T-helper 2 cell treated with Interferon-gamma antibody and Interleukin-4, amounts not matched to agents 100 ng/mL and 5 ng/mL, for 36 hours (primary cell): ENCODE data around the gene CDH9. TPM values are rescaled to one million over a fixed set of nuclear protein-coding genes. Genes with fewer than 3 reads are reported as not detected.

Experiments
- intact Hi-C: fragments of 100-400 bp; cut with micrococcal nuclease; formaldehyde crosslinking; loops from one replicate; pipeline ENCODE4 v1.15.1; 2023
- total RNA-seq: library from RNA; stranded (reverse); gene quantifications from 2 replicates; pipeline ENCODE4 v1.2.3, GENCODE V29; 2022

CDH9 gene, protein sequence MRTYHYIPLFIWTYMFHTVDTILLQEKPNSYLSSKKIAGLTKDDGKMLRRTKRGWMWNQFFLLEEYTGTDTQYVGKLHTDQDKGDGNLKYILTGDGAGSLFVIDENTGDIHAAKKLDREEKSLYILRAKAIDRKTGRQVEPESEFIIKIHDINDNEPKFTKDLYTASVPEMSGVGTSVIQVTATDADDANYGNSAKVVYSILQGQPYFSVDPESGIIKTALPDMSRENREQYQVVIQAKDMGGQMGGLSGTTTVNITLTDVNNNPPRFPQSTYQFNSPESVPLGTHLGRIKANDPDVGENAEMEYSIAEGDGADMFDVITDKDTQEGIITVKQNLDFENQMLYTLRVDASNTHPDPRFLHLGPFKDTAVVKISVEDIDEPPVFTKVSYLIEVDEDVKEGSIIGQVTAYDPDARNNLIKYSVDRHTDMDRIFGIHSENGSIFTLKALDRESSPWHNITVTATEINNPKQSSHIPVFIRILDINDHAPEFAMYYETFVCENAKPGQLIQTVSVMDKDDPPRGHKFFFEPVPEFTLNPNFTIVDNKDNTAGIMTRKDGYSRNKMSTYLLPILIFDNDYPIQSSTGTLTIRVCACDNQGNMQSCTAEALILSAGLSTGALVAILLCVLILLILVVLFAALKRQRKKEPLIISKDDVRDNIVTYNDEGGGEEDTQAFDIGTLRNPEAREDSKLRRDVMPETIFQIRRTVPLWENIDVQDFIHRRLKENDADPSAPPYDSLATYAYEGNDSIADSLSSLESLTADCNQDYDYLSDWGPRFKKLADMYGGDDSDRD
- not detected in 2 replicates for total RNA-seq

DNA sequence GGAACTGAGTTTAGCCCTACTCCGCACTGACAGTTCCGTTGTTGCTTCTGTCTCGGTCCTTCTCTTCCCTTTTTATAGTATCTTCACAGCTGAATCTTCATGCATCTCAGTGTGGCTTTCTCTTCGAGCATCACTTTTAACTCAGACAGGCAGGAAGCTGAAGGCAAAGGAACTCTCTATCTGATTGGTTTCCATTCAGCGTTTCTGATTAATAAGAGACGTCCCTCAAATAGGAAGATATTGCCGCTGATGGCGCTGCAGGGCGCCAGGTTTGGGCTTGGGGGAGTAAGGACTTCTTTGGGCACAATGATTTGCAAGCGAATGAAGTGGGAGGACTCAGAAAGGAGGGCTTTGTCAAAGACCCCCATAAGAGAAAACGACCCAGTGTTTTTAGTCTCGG lies at the start of gene CDH9:
CDH9 (minus strand) TSS at position 111 of the 400 bp plus-strand sequence. CDS start 50,253 bp downstream, outside the sequence.
- intact Hi-C loops: no loop called here

DNA sequence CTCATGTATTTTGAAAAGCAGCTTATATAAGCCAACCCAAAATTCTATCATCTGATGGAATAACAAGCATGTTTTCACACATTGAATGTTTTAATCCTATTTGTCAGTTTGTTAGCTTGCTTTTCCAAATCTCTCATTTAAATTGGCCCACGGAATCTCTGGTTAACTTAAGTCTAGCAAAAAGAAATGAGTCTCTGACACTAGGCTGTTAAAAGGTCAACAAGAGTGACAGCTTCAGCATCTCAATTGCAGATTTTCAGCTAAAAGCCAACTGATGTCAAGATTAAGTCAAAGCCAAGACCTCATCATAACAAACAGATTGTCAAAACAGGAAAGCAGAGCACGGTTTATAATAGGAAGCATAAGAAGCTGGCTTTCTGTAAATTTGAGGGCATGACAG lies 49.4 kb upstream of the CDH9 start:
- intact Hi-C loops: no loop called here

DNA sequence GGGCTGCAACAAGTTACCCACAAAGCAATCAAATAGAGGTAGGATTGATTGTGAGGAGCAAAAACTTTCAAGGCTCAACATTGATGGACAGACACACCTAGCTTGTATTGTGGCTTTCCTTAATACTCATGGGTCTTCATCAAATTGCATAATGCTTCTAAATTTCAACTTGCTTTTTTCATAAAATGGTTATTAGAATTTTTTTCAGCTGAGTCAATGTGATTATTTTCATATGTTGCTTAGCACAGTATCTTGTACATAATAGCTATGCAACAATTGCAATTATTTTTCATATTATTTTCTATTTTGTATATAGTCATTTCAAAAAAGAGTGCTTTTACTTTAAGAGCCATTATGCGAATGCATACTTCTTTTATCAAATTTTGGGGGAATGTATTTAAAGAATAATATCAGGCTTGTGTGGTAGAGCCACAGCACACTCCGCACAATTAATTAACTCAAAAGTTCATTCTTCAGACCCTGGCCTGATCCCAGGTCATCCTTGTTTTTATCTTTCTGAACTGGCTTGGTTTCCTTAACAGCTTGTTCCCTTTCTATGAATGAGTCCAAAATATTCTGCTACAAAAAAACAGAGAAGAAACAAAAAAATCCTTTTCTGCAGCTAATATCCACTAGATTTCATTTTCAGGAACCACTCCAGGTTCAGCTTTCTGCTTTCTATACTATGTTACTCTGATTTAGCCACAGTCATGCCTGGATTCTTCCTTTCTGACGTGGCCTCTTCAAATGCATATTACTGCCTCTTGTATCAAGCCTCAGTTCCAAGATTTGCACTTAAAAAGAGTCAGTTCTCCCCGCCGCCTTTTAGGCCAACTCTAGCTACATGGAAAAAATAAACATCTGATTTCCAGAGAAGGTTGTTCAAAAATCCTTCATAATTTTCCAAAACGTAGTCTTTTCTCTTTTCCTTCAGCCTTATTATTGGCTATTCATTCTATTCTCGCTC lies 45.3 kb upstream of the CDH9 start:
- intact Hi-C loops: no loop called here

DNA sequence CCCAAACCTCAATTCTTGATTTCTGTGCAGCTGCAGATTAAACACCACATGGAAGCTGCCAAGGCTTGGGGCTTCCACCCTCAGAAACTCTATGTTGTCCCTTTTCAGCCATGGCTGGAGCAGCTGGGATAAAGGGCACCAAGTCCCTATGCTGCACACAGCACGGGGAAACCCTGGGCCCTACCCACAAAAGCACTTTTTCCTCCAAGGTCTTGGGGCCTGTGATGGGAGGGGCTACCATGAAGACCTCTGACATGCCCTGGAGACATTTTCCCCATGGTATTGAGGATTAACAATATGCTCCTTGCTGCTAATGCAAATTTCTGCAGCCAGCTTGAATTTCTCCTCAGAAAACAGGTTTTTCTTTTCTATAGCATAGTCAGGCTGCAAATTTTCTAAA lies 41.8 kb upstream of the CDH9 start:
- intact Hi-C loops: no loop called here

DNA sequence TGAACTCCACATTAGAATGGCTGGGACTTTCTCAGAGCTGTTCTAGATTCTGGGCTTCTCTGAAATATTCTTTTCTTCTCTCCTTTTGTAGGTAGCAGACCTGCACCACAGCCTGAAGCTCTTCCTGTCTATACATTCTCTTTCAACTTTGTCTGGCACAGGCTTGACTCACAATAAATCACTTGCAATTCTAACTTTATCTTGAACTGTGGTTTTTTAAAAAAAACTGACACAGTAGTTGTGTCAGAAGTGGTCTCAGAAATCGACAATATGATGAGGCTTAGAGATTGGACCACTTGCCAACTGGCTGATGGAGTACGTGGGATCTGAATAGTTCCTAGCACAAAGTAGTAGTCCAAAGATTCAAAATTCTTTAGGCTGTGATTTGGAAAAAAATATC lies 24.1 kb upstream of the CDH9 start:
- intact Hi-C loops: no loop called here

DNA sequence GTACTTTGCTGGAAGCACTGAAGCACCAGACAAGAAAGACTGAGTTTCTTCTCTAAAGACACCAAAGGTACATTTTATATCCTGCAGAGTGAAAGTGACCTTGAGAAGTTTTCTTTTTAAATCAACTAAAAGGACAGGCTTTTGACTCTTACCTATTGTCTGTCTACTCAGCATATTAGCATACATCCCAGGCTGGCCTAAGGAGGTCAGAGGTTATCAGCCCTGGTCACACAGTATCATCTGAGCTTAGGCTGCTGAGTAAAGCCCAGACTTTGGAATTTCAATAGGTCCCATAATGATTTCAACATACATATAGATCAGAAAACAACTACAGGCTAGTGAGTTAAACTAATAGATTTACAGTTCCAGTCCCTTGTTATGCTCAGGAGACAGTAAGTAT lies 10.1 kb upstream of the CDH9 start:
- intact Hi-C loops: no loop called here

DNA sequence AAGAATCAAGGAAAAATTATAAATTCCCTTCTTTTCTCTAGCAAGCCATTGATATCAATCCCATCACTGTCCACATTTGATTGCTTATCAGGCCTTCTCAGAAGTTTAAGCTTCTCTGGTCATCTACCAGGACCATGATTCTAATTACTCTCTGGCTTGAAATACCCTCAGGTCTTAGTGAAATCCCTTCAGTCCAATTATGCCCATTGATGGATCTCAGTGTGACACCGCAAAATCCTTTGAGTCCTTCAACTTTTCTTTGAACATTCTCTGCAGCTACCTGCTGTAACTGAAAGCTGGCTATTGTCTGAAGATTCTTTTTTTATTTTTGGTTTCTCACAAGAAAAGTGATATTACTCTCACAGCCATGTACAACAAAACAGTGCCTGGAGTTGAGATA lies 3.0 kb upstream of the CDH9 start:
- intact Hi-C loops: no loop called here

DNA sequence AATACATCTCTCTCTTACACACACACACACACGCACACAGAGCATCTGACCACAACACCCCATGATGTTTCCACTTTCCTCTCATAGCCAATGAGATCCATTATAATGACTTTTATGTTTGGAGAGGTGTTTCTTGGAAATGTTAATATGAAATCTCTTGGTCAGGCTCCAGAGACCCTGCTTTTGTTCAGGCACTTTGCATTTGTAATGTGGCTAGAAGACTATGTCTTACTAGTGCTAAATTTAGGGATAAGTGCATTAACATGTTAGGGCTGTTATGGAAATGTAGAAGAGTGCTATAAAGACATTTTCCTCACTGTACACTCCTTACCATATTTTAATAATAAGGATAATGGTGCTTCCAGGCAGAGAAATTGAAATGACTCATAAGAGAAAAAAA lies 3.8 kb downstream of the CDH9 start:
- intact Hi-C loops: no loop called here

DNA sequence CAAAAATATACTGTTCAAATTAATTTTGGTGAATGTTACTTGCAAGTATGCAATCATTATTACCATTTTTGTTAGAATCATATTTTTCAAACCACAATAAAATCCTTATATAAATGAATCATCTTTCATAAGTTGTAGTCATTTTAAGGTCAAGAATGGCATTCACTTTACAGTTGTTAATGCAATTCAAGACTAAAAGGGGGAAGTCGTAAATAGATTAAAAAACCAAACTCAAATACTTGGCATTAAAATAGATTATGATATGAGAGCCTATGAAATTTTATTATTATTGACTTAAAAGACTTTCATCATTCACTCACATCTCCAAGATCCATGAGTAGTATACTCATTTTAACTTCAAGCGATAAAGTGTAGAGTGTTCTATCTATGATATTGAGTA lies 11.6 kb downstream of the CDH9 start:
- intact Hi-C loops: no loop called here

DNA sequence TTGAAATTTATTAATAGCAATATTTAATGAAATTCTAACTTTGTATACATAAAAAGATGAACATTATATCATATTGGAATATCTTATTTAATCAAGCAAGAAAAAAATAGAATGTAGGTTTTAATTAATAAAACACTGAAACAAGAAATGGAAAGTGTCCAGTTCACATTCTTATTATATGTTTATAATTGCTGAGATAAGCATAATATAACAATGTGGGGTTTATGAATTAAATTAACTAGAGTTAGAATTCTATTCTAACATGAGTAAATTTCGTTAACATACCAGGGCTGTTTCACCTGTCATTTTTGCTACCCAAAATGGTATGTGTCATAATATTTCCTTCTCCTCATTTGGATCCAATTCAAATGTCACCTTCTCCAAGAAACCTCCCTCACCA lies 12.3 kb downstream of the CDH9 start:
- intact Hi-C loops: no loop called here

DNA sequence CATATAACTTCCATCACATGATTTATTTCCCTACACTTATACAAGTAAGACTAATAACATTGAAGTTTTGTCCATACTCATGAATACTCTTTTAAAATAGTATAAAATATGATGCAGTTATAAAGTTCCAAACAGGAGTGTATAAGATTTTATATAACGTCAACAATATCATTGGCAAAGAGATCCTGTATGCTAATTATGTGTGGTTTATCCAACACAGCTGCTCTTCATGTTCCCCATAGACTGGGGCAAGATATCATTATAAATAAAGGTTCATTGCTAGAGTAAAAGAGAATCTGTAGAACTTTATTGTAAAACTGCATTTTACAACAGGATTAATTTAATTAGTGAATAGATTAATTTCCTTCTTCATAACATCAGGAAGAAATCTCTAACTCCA lies 16.9 kb downstream of the CDH9 start:
- intact Hi-C loops: no loop called here

DNA sequence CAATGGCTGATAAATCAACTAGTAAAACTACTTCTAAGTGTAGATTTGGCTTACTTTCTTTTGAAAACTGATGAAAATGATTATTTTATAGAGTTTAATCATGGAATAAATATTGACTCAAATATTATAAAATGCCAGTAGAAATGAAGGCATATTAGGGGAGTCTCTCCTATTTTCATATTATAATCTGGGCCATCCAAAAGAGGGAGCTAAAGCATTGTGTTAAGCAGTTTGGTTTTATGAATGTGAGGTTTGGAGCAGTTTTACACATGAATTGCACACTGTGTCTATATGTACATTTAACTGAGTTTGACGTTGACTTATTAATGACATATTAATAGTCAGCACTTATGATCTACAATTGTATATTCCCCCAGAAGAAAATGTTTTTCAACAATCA lies 17.4 kb downstream of the CDH9 start:
- intact Hi-C loops: no loop called here

DNA sequence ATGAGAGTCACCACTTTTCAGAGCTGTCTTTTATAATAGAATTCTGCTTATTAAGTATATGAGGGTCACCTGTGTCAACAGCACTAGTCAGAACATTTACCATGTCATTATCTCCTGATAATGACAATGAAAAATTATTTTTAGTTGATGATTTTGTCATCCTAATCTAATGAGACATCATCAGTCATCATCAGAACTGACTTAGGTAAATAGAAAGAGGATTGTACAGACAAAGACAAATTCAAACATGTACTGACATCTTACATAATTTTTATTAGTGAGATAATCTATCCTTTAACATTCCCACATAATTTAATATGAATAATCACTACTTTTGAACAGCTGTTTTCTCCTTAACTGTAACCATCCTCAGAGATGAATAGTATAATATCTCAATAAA lies 22.6 kb downstream of the CDH9 start:
- intact Hi-C loops: no loop called here

DNA sequence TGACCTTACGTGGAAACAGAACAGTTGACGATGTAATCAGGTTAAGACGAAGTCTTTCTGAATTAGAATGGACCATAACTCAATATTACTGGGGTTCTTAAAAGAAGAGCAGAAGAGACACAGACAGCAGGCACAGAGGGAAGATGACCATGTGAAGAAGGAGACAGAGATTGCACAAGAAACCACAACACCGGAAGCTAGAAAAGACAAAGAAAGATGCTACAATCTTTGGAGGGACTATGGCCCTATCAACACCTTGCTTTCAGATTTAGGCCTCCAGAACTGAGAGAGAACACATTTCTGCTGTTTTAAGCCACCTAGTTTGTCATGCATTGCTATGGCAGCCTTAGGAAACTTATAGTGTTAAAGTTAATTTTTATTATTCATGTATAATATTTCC lies 27.1 kb downstream of the CDH9 start:
- intact Hi-C loops: no loop called here

DNA sequence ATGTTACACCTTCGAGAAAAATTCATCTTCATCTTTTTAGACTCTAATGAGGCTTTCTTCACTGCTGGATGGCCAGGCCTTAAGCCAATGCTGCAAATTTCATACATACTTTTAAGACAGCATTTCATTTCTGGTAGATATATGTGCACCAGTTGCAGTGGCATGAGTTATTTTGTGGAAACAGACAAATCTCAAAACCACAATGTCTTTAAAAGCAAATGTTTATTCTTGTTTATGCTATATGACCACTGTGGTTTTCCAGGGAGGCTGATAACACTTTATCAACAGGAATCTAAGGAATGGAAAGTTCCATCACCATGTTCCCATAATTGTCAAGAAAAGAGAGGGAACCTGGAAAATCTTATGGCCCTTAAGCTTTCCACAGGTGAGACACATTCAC lies 27.7 kb downstream of the CDH9 start:
- intact Hi-C loops: no loop called here

DNA sequence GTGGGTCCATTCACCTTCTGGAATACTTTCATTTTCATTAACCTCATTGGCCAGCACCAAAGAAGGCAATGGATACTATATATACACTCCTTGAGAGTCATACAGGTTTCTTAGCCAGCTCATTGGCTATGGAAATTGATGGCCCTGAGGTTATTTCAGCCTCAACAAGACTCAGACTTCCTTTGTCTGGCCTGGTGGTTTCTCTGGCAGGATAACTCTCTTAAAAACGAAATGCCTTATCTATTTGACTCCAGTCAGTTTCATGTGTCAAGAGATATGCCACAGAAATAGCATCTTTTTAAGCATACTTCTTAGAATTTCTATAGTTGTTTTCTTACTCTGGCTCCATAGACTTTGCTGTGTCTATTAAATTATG lies 28.9 kb downstream of the CDH9 start:
- intact Hi-C loops: no loop called here

DNA sequence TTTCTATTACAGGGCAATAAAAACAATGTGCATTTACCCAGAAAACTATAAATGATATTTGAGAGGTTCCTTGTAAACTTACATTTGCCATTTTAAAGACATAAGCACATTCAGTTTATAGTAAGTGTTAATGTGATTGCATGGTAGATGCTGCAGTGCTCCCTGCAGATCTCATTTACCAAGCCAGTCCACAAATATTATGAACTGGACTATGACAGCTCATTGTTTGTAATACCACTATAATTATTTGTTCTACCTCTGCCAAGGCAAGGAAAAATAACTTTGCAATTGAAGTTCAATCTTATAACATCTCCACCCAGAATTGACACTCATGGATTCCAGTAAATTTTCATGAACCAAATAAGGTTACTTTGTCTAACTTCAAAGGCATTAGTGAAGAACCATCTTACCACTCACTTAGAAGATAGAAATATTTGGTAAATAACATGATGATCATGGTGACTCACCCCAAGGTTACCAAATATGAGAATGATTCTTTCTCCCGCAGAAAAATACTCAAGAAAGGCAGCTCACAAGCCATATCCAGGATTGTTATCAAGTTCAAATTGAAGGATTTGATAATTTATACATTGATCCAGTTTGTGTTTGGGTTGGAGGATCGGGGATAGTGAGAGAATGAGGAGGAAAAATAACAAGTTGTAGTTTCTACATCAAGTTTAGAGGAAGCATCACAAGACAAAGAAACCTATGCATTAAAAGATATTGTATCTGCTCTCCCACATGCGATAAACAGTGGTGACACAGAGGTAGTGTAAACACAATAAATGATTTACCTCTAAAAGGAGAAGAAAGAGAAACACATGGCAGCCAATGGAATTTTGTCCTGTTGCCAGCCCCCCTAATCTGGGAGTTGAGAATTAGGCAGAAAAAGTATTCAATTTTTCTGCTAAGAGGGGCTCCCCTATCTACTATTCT lies 29.5 kb downstream of the CDH9 start:
- intact Hi-C loops: no loop called here

DNA sequence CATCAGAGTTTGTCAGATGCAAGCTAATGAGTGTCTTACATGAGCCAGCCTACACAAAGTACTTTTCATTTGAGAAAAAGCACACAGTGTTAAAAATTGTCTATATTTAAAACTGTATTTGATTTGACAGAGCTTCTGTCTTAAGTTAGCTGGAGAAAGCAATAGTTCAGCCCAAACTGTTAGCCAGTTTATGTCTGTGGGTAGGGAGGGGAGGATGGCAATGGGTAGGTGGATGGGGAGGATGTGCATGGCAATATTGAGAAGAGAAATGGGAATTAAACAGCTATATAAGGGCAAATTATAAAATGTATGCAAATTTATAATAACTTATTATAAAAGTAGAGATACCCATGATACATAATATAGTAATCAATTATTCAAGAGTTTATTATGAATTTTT lies 31.3 kb downstream of the CDH9 start:
- intact Hi-C loops: no loop called here

DNA sequence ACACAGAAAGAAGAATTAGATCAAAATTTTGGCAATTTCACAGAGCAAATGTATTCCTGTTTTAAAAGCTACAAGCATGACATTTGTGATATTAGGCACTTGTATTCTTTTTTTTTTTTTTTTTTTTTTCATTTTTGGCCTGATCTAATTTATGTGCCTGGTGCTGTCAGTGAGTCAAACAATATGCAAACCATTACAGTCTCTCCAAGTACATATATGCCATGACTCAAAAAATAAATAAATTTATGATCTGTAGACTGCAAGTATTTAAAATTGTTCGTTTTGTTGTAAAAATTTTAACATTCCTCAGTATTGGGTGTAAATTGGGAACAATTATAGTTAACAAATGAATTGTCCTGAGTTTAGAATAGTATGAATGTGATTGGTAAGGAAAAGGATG lies 51.4 kb downstream of the CDH9 start:
- intact Hi-C loops: no loop called here

DNA sequence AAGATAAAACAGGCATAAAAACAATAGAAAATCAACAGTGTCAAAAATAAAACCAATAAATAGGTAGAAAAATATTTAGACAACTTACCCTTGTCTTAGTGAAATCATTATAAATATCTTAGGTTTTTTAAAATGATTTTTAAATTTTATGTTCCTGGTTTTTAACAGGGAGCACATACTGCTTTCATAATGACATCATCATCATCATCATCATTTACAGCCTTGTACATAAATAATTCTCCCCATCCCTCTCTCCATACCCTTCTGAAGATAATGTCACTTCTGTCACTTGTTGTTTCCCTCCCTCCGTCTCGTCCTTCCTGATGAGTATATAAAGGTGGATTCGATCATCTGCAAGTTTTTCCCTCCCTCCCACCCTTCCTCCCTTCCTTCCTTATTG lies 56.6 kb downstream of the CDH9 start:
- intact Hi-C loops: no loop called here

DNA sequence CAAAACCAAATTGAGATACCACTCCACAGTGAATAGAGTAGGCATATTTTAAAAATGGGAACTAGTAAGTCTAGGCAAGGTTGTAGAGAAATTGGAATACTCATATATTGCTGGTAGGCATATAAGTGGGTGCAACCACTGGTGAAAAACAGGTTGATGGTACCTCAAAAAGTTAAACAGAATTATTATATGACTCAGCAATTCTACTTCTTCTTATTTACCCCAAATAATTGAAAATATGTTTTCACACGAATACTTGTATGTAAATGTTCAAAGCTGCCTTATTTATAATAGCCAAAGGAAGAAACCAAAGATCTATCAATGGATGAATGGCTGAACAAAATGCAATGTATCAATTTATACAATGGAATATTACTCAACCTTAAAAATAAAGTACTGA lies 79.1 kb downstream of the CDH9 start:
- intact Hi-C loops: no loop called here
